B cell (primary cell): ENCODE measurements around the gene RALBP1. TPM values are rescaled to one million over a fixed set of nuclear protein-coding genes. Genes with fewer than 3 reads are reported as not detected.
A peak's percentile ranks its signal among the peaks of the same experiment; 100 is the strongest.
"Not testable (repeated sequence)": the region's sequence is repeated elsewhere in the genome, so short reads cannot be mapped to it uniquely, and the experiment has no call there.

Experiments used
- ATAC-seq: fragments of 200-7000 bp; cut with Tn5 transposase; one replicate; pipeline ENCODE4 v1.10.0; 2021; ENCODE audit warnings: low read depth, mild to moderate bottlenecking, moderate number of reproducible peaks, moderate library complexity
- CTCF ChIA-PET: fragments of 350-600 bp; sonication (Branson Sonifier 250); formaldehyde crosslinking; loops from one replicate; lab custom pipeline; 2021; ENCODE audit warnings: antibody characterized with exemption, inconsistent platforms; lab: Charles Lee
- POLR2A ChIA-PET: fragments of 350-600 bp; sonication (Branson Sonifier 250); formaldehyde crosslinking; loops from one replicate; lab custom pipeline; 2021; ENCODE audit warnings: antibody characterized with exemption; lab: Charles Lee
- DNase-seq: peaks from one replicate; pipeline ENCODE4 v3.0.0; 2013
- H2AFZ ChIP-seq: 2 replicates; pipeline ENCODE4 v1.6.1; 2012; ENCODE audit warnings: mild to moderate bottlenecking, low read depth, low read length; ENCODE audit not compliant: insufficient read depth, poor library complexity, severe bottlenecking
- H3K27ac ChIP-seq, 2 donors: 1 replicate in 1 of 2; 2 replicates in 1 of 2; pipeline ENCODE4 v1.5.1; 2012 to 2013; ENCODE audit warnings: low read length in 2 of 2, mild to moderate bottlenecking in 2 of 2, moderate library complexity in 1 of 2
- H3K27me3 ChIP-seq, 4 experiments: fragments of 200-600 bp in 1 of 4; sonication (generic) in 1 of 4; replicated peaks in 1 of 4; 1 replicate in 2 of 4; 2 replicates in 2 of 4; pipeline versions ENCODE4 v1.6.1 to v1.7.0; 2013 to 2016; ENCODE audit warnings: low read length in 3 of 4, mild to moderate bottlenecking in 2 of 4, mixed read lengths in 1 of 4, moderate library complexity in 1 of 4; ENCODE audit not compliant: insufficient read depth in 4 of 4, control insufficient read depth in 3 of 4; ENCODE audit errors: control extremely low read depth in 1 of 4
- H3K36me3 ChIP-seq, 2 experiments: replicated peaks in 1 of 2; 1 replicate in 1 of 2; 2 replicates in 1 of 2; pipeline versions ENCODE4 v1.6.1 to v1.7.1; 2013; ENCODE audit warnings: low read length in 1 of 2; ENCODE audit not compliant: insufficient read depth in 2 of 2, control insufficient read depth in 1 of 2; ENCODE audit errors: control extremely low read depth in 1 of 2, extremely low read depth in 1 of 2
- H3K4me1 ChIP-seq, 2 donors: fragments of 200-600 bp in 1 of 2; sonication (generic) in 1 of 2; 1 replicate in 1 of 2; 2 replicates in 1 of 2; pipeline versions ENCODE4 v1.5.1 to v1.6.1; 2013 to 2017; ENCODE audit warnings: low read length in 2 of 2; ENCODE audit not compliant: control insufficient read depth in 2 of 2, insufficient read depth in 2 of 2
- H3K4me2 ChIP-seq: replicated peaks from 2 replicates; pipeline ENCODE3; 2012; ENCODE audit warnings: mild to moderate bottlenecking, low read depth, low read length; ENCODE audit not compliant: poor library complexity, severe bottlenecking
- H3K4me3 ChIP-seq, 5 experiments: fragments of 200-600 bp in 1 of 5; sonication (generic) in 1 of 5; 1 replicate in 3 of 5; 2 replicates in 2 of 5; pipeline versions ENCODE4 v1.5.1 to v1.7.0; 2011 to 2016; ENCODE audit warnings: low read length in 4 of 5, mild to moderate bottlenecking in 4 of 5, low read depth in 2 of 5, control low read depth in 1 of 5, moderate library complexity in 1 of 5; ENCODE audit not compliant: insufficient read depth in 1 of 5; ENCODE audit errors: control extremely low read depth in 1 of 5, extremely low read depth in 1 of 5
- H3K79me2 ChIP-seq: fragments of 200-600 bp; sonication (generic); one replicate; pipeline ENCODE4 v1.6.0; 2016; ENCODE audit warnings: low read length; ENCODE audit not compliant: control insufficient read depth, insufficient read depth
- H3K9ac ChIP-seq: fragments of 200-600 bp; sonication (generic); 2 replicates; pipeline ENCODE4 v1.6.1; 2017; ENCODE audit warnings: mild to moderate bottlenecking, low read length, moderate library complexity
- H3K9me3 ChIP-seq, 3 donors: one replicate each; pipeline versions ENCODE4 v1.6.1 to v1.7.1; 2013; ENCODE audit warnings: low read length in 2 of 3; ENCODE audit not compliant: control insufficient read depth in 2 of 3, insufficient read depth in 1 of 3; ENCODE audit errors: control extremely low read depth in 1 of 3
- H4K20me1 ChIP-seq: 2 replicates; pipeline ENCODE4 v1.6.0; 2012; ENCODE audit warnings: mild to moderate bottlenecking, low read length; ENCODE audit not compliant: insufficient read depth, control insufficient read depth, poor library complexity, severe bottlenecking
- H3K27ac Mint-ChIP-seq: one replicate; pipeline ENCODE4 v1.8.0; 2021; ENCODE audit warnings: mixed read lengths
- H3K27me3 Mint-ChIP-seq: one replicate; pipeline ENCODE4 v1.8.0; 2021; ENCODE audit warnings: mixed read lengths
- H3K4me1 Mint-ChIP-seq: one replicate; pipeline ENCODE4 v1.8.0; 2021; ENCODE audit warnings: mixed read lengths
- H3K4me3 Mint-ChIP-seq: one replicate; pipeline ENCODE4 v1.8.0; 2021; ENCODE audit warnings: mixed read lengths
- H3K9me3 Mint-ChIP-seq: one replicate; pipeline ENCODE4 v1.8.0; 2022; ENCODE audit warnings: mixed read lengths; ENCODE audit not compliant: insufficient read depth
- EZH2 ChIP-seq: IDR thresholded peaks from 2 replicates; pipeline ENCODE4 v1.6.1; 2012; ENCODE audit warnings: borderline replicate concordance, low read depth, mild to moderate bottlenecking, moderate library complexity, low read length; ENCODE audit not compliant: insufficient read depth, poor library complexity, severe bottlenecking
- WGBS: methylation state at CpG from one replicate; pipeline ENCODE4 v1.1.5; 2013; ENCODE audit warnings: missing lambda C conversion rate; ENCODE audit not compliant: insufficient coverage; 5-methylcytosine and 5-hydroxymethylcytosine counted together
- intact Hi-C: fragments of 100-400 bp; cut with micrococcal nuclease; formaldehyde crosslinking; loops from one replicate; pipeline ENCODE4 v1.10.0; 2022
- polyA plus RNA-seq: library from polyadenylated mRNA; depleted of rRNA; stranded (reverse); fragments of >200 nt; gene quantifications from 2 replicates; pipeline ENCODE4 v1.2.3, GENCODE V29; 2012
- total RNA-seq, 2 donors: library from RNA; stranded (reverse); fragments of 120-200 nt in 1 of 2; gene quantifications; 1 replicate in 1 of 2; 2 replicates in 1 of 2; pipeline versions ENCODE4 v1.2.3 to v1.2.4, GENCODE V29; 2013 to 2022
- TF ChIP-seq, protein P1 (sequence below): fragments of 200-600 bp; IDR thresholded peaks from one replicate; pipeline ENCODE4 v1.8.0; 2022; ENCODE audit warnings: antibody characterized with exemption, mild to moderate bottlenecking

RALBP1 gene
- total and polyA plus RNA-seq, 2 donors (not counting 1 experiment from before 2014, with no cell fraction given): 14.9 to 38.0 TPM

- Mint-ChIP-seq H3K27ac (no peak overlapping the region), H3K4me3 (no peak overlapping the region), H3K4me1 (peaks cover 12% of the 10 kb centered on the region), H3K27me3 (no peaks in the 10 kb centered on the region), H3K9me3 (no peaks in the 10 kb centered on the region)
- Histone ChIP-seq H3K4me1 (peaks cover 5 to 14% of the 10 kb centered on the region in 2 donors), H2AFZ (no peak overlapping the region), H3K4me3 (no peak overlapping the region), H3K79me2 (no peaks in the 10 kb centered on the region), H4K20me1 (no peaks in the 10 kb centered on the region), H3K36me3 (no peaks in the 10 kb centered on the region), H3K27ac (no peak overlapping the region), H3K27me3 (no peaks in the 10 kb centered on the region), H3K9me3 (peaks cover 0 to 7% (median 2%) of the 10 kb centered on the region in 3 donors), H3K4me2 (no peak overlapping the region), H3K9ac (no peak overlapping the region)
- intact Hi-C loops: no loop called here
- CTCF ChIA-PET: no interaction called here
- TF ChIP-seq, protein P1, sequence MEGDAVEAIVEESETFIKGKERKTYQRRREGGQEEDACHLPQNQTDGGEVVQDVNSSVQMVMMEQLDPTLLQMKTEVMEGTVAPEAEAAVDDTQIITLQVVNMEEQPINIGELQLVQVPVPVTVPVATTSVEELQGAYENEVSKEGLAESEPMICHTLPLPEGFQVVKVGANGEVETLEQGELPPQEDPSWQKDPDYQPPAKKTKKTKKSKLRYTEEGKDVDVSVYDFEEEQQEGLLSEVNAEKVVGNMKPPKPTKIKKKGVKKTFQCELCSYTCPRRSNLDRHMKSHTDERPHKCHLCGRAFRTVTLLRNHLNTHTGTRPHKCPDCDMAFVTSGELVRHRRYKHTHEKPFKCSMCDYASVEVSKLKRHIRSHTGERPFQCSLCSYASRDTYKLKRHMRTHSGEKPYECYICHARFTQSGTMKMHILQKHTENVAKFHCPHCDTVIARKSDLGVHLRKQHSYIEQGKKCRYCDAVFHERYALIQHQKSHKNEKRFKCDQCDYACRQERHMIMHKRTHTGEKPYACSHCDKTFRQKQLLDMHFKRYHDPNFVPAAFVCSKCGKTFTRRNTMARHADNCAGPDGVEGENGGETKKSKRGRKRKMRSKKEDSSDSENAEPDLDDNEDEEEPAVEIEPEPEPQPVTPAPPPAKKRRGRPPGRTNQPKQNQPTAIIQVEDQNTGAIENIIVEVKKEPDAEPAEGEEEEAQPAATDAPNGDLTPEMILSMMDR: no peak
- TF ChIP-seq EZH2: no peak
- DNase-seq: no peak
- WGBS: 98% methylated on average over 4 of the region's 6 CpGs
- POLR2A ChIA-PET: no interaction called here
- ATAC-seq: no peak
Measured at GRCh38 chr18:9431296-9431695, 44.0 kb upstream of the RALBP1 start.

DNA sequence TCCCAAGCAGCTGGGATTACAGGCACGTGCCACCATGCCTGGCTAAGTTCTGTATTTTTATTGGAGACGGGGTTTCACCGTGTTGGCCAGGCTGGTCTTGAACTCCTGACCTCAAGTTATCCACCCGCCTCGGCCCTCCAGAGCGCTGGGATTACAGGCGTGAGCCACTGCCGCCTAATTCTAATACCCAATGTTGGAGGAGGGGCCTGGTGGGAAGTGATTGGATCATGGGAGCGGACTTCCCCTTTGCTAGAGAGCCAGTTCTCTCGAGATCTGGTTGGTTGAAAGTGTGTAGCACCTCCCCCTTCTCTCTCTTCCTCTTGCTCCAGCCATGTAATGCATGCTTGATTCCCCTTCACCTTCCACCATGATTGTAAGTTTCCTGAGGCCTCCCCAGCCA is 42.2 kb upstream of the RALBP1 start:
- H3K9me3 Mint-ChIP-seq, intact Hi-C loops, H3K4me2 ChIP-seq, DNase-seq, H3K4me3 ChIP-seq, H3K27me3 Mint-ChIP-seq, H3K79me2 ChIP-seq, POLR2A ChIA-PET, ATAC-seq, H3K9ac ChIP-seq, H3K27me3 ChIP-seq, H4K20me1 ChIP-seq, H3K27ac ChIP-seq, H3K9me3 ChIP-seq, H3K27ac Mint-ChIP-seq, H3K36me3 ChIP-seq: not testable (repeated sequence)
- CTCF ChIA-PET: interaction anchor here (1.0 kb wide), 1 partner anchor 142 kb away, joined by 4 read pairs; no protein-coding TSS in a partner anchor
- WGBS: 94% methylated on average over 3 of the region's 10 CpGs
- Histone ChIP-seq H2AFZ (peak overlapping the region; percentile 65), H3K4me1 (peaks cover 5 to 14% of the 10 kb centered on the region in 2 donors)
- H3K4me3 Mint-ChIP-seq: peak overlapping the region; percentile 77
- peaks cover 12% of the 10 kb centered on the region for H3K4me1 Mint-ChIP-seq
